SU-DHL-6 (cell line): Measurements from ENCODE around the gene NPAS2.

ENCODE experiments used
- H2AFZ ChIP-seq: fragments of 200-600 bp; sonication (generic); 2 replicates; pipeline ENCODE4 v1.6.1; 2014; ENCODE audit warnings: low read depth, mild to moderate bottlenecking, moderate library complexity, mixed read lengths, antibody characterized with exemption, low read length; ENCODE audit not compliant: severe bottlenecking
- H3F3A ChIP-seq: fragments of 200-600 bp; shearing (Covaris generic); 2 replicates; pipeline ENCODE4 v1.6.0; 2016; ENCODE audit warnings: antibody characterized with exemption, mild to moderate bottlenecking; ENCODE audit not compliant: insufficient read depth
- H3K27ac ChIP-seq: fragments of 200-600 bp; sonication (generic); 2 replicates; pipeline ENCODE4 v1.5.1; 2016; ENCODE audit warnings: low read depth, mild to moderate bottlenecking, low read length, moderate library complexity, mixed read lengths
- H3K27me3 ChIP-seq: fragments of 200-600 bp; sonication (generic), shearing (Covaris generic); 2 replicates; pipeline ENCODE4 v1.6.0; 2014; ENCODE audit warnings: mild to moderate bottlenecking, low read length
- H3K36me3 ChIP-seq: fragments of 200-600 bp; sonication (generic); 2 replicates; pipeline ENCODE4 v1.6.1; 2014; ENCODE audit warnings: mild to moderate bottlenecking, low read length, mixed read lengths
- H3K4me2 ChIP-seq: fragments of 300-600, 200-600 bp; shearing (Covaris generic), sonication (generic); 2 replicates; pipeline ENCODE4 v1.6.0; 2014; ENCODE audit warnings: low read length, low read depth, mild to moderate bottlenecking; ENCODE audit not compliant: poor library complexity, severe bottlenecking
- H3K4me3 ChIP-seq: fragments of 200-600 bp; sonication (generic); 2 replicates; pipeline ENCODE4 v1.5.1; 2014; ENCODE audit warnings: antibody characterized with exemption, low read length, mild to moderate bottlenecking, mixed read lengths; ENCODE audit not compliant: insufficient read depth, poor library complexity, severe bottlenecking
- H3K79me2 ChIP-seq: fragments of 200-600 bp; sonication (generic); 2 replicates; pipeline ENCODE4 v1.6.1; 2014; ENCODE audit warnings: mild to moderate bottlenecking, low read length, moderate library complexity; ENCODE audit not compliant: insufficient read depth
- H3K9ac ChIP-seq: fragments of 200-600 bp; sonication (generic); 2 replicates; pipeline ENCODE4 v1.7.0; 2014; ENCODE audit warnings: mild to moderate bottlenecking, low read length
- H3K9me2 ChIP-seq: fragments of 200-600 bp; sonication (generic); replicated peaks from 2 replicates; pipeline ENCODE4 v1.6.1; 2014; ENCODE audit warnings: low read length; ENCODE audit not compliant: insufficient read depth
- H3K9me3 ChIP-seq: fragments of 200-600 bp; sonication (generic); 2 replicates; pipeline ENCODE4 v1.6.1; 2014; ENCODE audit warnings: low read length, mixed read lengths; ENCODE audit not compliant: insufficient read depth
- H4K20me1 ChIP-seq: fragments of 200-600 bp; sonication (generic); 2 replicates; pipeline ENCODE4 v1.6.1; 2014; ENCODE audit warnings: low read depth, mild to moderate bottlenecking, antibody characterized with exemption, low read length, moderate library complexity, mixed read lengths
- CTCF ChIP-seq: fragments of 200-600 bp; sonication (generic); IDR thresholded peaks from one replicate; pipeline ENCODE4 v1.5.1; 2017; ENCODE audit warnings: antibody characterized with exemption, mild to moderate bottlenecking, low read length, moderate library complexity; ENCODE audit not compliant: insufficient read depth, poor library complexity, severe bottlenecking
- EZH2phosphoT487 ChIP-seq: fragments of 200-600 bp; sonication (generic), shearing (Covaris generic); conservative IDR thresholded peaks from 2 replicates; pipeline ENCODE4 v1.6.1; 2018; ENCODE audit warnings: mild to moderate bottlenecking, antibody characterized with exemption, low read length, moderate library complexity, mixed read lengths

NPAS2 gene

GRCh38 chr2:100953406-100954043 lies 133.6 kb downstream of the NPAS2 start:
- H3K4me3 ChIP-seq, result no peak overlapping the region
- H3K9ac ChIP-seq, result no peak overlapping the region
- no peaks in the 10 kb centered on the region for H3K79me2 ChIP-seq
- no peaks in the 10 kb centered on the region for H4K20me1 ChIP-seq
- H3K27me3 ChIP-seq, result no peaks in the 10 kb centered on the region
- no peak overlapping the region for H3K27ac ChIP-seq
- H2AFZ ChIP-seq, result no peak overlapping the region
- H3K9me2 ChIP-seq, result no peaks in the 10 kb centered on the region
- no peaks in the 10 kb centered on the region for H3K36me3 ChIP-seq
- no peak overlapping the region for H3K4me2 ChIP-seq
- H3K9me3 ChIP-seq, result no peaks in the 10 kb centered on the region
- TF ChIP-seq CTCF (no peak), EZH2phosphoT487 (no peak)
- no peaks in the 10 kb centered on the region for H3F3A ChIP-seq

- no peak overlapping the region for H3K4me2 ChIP-seq
- no peaks in the 10 kb centered on the region for H3K27me3 ChIP-seq
- H3K79me2 ChIP-seq, result no peaks in the 10 kb centered on the region
- no peak overlapping the region for H3K9ac ChIP-seq
- no peaks in the 10 kb centered on the region for H4K20me1 ChIP-seq
- TF ChIP-seq CTCF (no peak), EZH2phosphoT487 (no peak)
- no peaks in the 10 kb centered on the region for H3F3A ChIP-seq
- no peaks in the 10 kb centered on the region for H3K9me3 ChIP-seq
- H3K4me3 ChIP-seq, result no peak overlapping the region
- H2AFZ ChIP-seq, result no peak overlapping the region
- H3K27ac ChIP-seq, result no peak overlapping the region
- H3K36me3 ChIP-seq, result no peaks in the 10 kb centered on the region
- no peaks in the 10 kb centered on the region for H3K9me2 ChIP-seq
Measured at GRCh38 chr2:100954044-100954420, 134.1 kb downstream of the NPAS2 start.

- Histone ChIP-seq H3K27me3 (no peaks in the 10 kb centered on the region), H3K4me2 (no peak overlapping the region), H3K9me2 (no peaks in the 10 kb centered on the region), H3K9me3 (no peaks in the 10 kb centered on the region), H3K4me3 (no peak overlapping the region), H3K9ac (no peak overlapping the region), H3K36me3 (no peaks in the 10 kb centered on the region), H3F3A (no peaks in the 10 kb centered on the region), H4K20me1 (no peaks in the 10 kb centered on the region), H3K79me2 (no peaks in the 10 kb centered on the region), H3K27ac (no peak overlapping the region), H2AFZ (no peak overlapping the region)
- TF ChIP-seq CTCF (no peak), EZH2phosphoT487 (no peak)
Measured at GRCh38 chr2:100955226-100955625, 135.3 kb downstream of the NPAS2 start.
